Measurements from ENCODE around the gene SEMA3F. TPM values are rescaled to one million over a fixed set of nuclear protein-coding genes. Genes with fewer than 3 reads are reported as not detected.

SEMA3F gene
- total RNA-seq, 1 donor from 2014 or later, result 14.5 TPM

DNA sequence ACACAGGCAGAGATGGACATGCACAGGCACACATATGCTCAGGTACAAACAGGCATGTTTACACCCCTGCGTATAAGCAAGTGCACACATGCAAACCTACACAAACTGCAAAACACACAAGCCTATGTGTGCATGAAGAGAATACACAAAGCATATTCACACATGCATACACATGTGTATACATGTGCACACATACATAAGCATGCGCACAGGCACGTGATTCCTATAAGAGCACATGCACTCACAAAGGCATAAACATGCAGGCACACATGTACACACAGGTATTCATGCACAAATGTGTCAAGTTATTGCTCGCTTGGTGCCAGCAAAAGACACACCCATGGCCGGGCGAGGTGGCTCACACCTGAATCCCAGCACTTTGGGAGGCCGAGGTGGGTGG, 34.9 kb downstream of the SEMA3F start:
- H3K9me3 Mint-ChIP-seq, result no peaks in the 10 kb centered on the region
- no peaks in the 10 kb centered on the region for H4K20me1 ChIP-seq (ENCODE audit: low read depth)

DNA sequence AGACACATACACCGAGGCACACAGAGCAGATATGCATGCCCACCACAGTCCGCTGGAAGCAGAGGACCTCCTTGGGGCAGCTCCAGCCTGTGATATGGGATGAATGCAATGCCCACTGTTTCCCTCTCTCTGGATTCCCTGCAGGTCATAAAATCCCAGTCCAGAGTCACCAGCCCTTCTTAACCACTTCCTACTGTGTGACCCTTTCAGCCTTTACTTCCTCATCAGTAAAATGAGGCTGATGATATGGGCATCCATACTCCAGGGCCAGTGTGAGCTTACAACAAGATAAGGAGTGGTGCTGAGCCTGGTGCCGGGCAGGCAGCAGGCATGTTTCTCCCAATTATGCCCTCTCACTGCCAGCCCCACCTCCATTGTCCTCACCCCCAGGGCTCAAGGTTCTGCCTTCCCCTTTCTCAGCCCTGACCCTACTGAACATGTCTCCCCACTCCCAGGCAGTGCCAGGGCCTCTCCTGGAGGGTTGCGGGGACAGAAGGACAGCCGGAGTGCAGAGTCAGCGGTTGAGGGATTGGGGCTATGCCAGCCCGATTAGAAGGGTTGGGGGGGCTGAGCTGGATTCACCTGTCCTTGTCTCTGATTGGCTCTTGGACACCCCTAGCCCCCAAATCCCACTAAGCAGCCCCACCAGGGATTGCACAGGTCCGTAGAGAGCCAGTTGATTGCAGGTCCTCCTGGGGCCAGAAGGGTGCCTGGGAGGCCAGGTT, 36.0 kb downstream of the SEMA3F start, which contains the start of gene GNAT1:
Gene GNAT1, plus strand, starts transcription at position 675 of the 725 bp plus-strand sequence. CDS start 116 bp downstream, outside the sequence.
- H3K27ac ChIP-seq, result no peak within 1 kb of the TSS
- no peak within 1 kb of the TSS for H3K9ac ChIP-seq
- peaks cover 6% of the 10 kb centered on the region for H3K27me3 Mint-ChIP-seq (ENCODE audit: insufficient read depth, low read depth)
- H3K9me3 Mint-ChIP-seq, result no peaks in the 10 kb centered on the region
- no peak within 1 kb of the TSS for H2AFZ ChIP-seq (replicated peaks)
- no peaks in the 10 kb centered on the region for H4K20me1 ChIP-seq (ENCODE audit: low read depth)
- no peaks in the 10 kb centered on the region for H3K36me3 Mint-ChIP-seq
- no peak within 1 kb of the TSS for H3K4me3 Mint-ChIP-seq
- peaks cover 32% of the 10 kb centered on the region for H3K27me3 ChIP-seq
- H3K36me3 ChIP-seq, result no peaks in the 10 kb centered on the region
- H3K4me2 ChIP-seq, result no peak within 1 kb of the TSS
- peaks cover 9% of the 10 kb centered on the region for H3K4me1 Mint-ChIP-seq
- H3F3A ChIP-seq (ENCODE audit: low read depth), result peaks cover 6% of the 10 kb centered on the region
- TF ChIP-seq, protein P1, sequence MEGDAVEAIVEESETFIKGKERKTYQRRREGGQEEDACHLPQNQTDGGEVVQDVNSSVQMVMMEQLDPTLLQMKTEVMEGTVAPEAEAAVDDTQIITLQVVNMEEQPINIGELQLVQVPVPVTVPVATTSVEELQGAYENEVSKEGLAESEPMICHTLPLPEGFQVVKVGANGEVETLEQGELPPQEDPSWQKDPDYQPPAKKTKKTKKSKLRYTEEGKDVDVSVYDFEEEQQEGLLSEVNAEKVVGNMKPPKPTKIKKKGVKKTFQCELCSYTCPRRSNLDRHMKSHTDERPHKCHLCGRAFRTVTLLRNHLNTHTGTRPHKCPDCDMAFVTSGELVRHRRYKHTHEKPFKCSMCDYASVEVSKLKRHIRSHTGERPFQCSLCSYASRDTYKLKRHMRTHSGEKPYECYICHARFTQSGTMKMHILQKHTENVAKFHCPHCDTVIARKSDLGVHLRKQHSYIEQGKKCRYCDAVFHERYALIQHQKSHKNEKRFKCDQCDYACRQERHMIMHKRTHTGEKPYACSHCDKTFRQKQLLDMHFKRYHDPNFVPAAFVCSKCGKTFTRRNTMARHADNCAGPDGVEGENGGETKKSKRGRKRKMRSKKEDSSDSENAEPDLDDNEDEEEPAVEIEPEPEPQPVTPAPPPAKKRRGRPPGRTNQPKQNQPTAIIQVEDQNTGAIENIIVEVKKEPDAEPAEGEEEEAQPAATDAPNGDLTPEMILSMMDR (IDR thresholded peaks at IDR 0.05), result no peak
- TF ChIP-seq EZH2 (IDR thresholded peaks at IDR 0.05), result no peak
- no peak for TF ChIP-seq EZH2phosphoT487 (IDR thresholded peaks at IDR 0.05)
- no peaks in the 10 kb centered on the region for H3K79me2 ChIP-seq (ENCODE audit: low read depth)
- no peak within 1 kb of the TSS for H3K4me3 ChIP-seq
- H3K4me1 ChIP-seq, result peaks cover 6% of the 10 kb centered on the region
- H3K9me3 ChIP-seq (ENCODE audit: low read depth), result no peaks in the 10 kb centered on the region
- H3K27ac Mint-ChIP-seq, result peak within 1 kb of the TSS; percentile 57
- no peak for DNase-seq (ENCODE audit: low spot score)

More for the DNA sequence above, 34.9 kb downstream of the SEMA3F start:
- no peaks in the 10 kb centered on the region for H3K36me3 Mint-ChIP-seq
- Histone ChIP-seq H3K4me2 (no peak overlapping the region), H3K9me3 (ENCODE audit: low read depth) (no peaks in the 10 kb centered on the region), H3F3A (ENCODE audit: low read depth) (peaks cover 6% of the 10 kb centered on the region), H2AFZ (replicated peaks) (no peak overlapping the region), H3K36me3 (no peaks in the 10 kb centered on the region), H3K27me3 (peaks cover 23% of the 10 kb centered on the region), H3K4me1 (peaks cover 6% of the 10 kb centered on the region), H3K79me2 (ENCODE audit: low read depth) (no peaks in the 10 kb centered on the region), H3K9ac (no peak overlapping the region), H3K4me3 (no peak overlapping the region), H3K27ac (no peak overlapping the region)
- peaks cover 9% of the 10 kb centered on the region for H3K4me1 Mint-ChIP-seq
- TF ChIP-seq, protein P1 (IDR thresholded peaks at IDR 0.05), result no peak
- TF ChIP-seq EZH2phosphoT487 (IDR thresholded peaks at IDR 0.05) (no peak), EZH2 (IDR thresholded peaks at IDR 0.05) (no peak)
- DNase-seq (ENCODE audit: low spot score), result no peak
- no peak overlapping the region for H3K4me3 Mint-ChIP-seq
- peaks cover 6% of the 10 kb centered on the region for H3K27me3 Mint-ChIP-seq (ENCODE audit: insufficient read depth, low read depth)
- H3K27ac Mint-ChIP-seq, result no peak overlapping the region

DNA sequence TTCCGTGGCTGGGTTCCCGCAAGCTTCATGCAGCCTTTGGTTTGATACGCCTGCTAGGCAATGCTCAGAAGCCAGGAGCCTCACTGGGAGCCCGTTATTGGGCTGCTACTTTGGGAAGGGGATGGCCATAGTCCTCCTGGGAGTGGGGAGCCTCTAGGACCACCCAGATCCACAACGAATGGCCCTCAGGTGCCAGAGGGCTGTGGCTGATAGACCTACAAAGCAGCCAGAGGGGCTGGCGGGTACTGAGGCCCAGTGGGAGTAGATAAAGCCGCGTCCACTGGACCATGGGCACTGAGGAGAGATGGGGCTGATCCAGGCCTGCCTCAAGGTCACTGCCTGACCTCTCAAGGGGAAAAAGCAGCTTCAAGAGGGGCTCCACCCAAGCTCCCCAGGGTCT, 37.0 kb downstream of the SEMA3F start:
- Histone ChIP-seq H3K4me2 (no peak overlapping the region), H3K36me3 (no peaks in the 10 kb centered on the region), H3K4me3 (no peak overlapping the region), H3F3A (ENCODE audit: low read depth) (peaks cover 6% of the 10 kb centered on the region), H3K27ac (no peak overlapping the region), H3K9me3 (ENCODE audit: low read depth) (no peaks in the 10 kb centered on the region), H3K9ac (no peak overlapping the region), H3K27me3 (peaks cover 32% of the 10 kb centered on the region), H3K4me1 (peaks cover 6% of the 10 kb centered on the region), H4K20me1 (ENCODE audit: low read depth) (no peaks in the 10 kb centered on the region), H2AFZ (replicated peaks) (no peak overlapping the region), H3K79me2 (ENCODE audit: low read depth) (no peaks in the 10 kb centered on the region)
- Mint-ChIP-seq H3K27me3 (ENCODE audit: insufficient read depth, low read depth) (peaks cover 4% of the 10 kb centered on the region), H3K9me3 (no peaks in the 10 kb centered on the region), H3K4me1 (peaks cover 9% of the 10 kb centered on the region), H3K4me3 (no peak overlapping the region), H3K36me3 (no peaks in the 10 kb centered on the region), H3K27ac (no peak overlapping the region)
- TF ChIP-seq, protein P1 (IDR thresholded peaks at IDR 0.05), result no peak
- TF ChIP-seq EZH2phosphoT487 (IDR thresholded peaks at IDR 0.05) (no peak), EZH2 (IDR thresholded peaks at IDR 0.05) (no peak)
- DNase-seq (ENCODE audit: low spot score), result no peak
